ENCODE results near the gene HOXA5.

GRCh38 chr7:27091941-27092818 lies 51.3 kb downstream of the HOXA5 start:
- no peak for TF ChIP-seq CTCF (IDR thresholded peaks at IDR 0.05)
- TF ChIP-seq POLR2A (IDR thresholded peaks at IDR 0.05; ENCODE audit: low read depth) = no peak
- TF ChIP-seq POLR2AphosphoS5 (IDR thresholded peaks at IDR 0.05) = no peak

Data from esophagus muscularis mucosa (tissue), 3 donors.